ENCODE data around the gene TRRAP. TPM values are rescaled to one million over a fixed set of nuclear protein-coding genes. Genes with fewer than 3 reads are reported as not detected.

Gene TRRAP
- total RNA-seq, 1 donor from 2014 or later: 30.4 TPM

DNA sequence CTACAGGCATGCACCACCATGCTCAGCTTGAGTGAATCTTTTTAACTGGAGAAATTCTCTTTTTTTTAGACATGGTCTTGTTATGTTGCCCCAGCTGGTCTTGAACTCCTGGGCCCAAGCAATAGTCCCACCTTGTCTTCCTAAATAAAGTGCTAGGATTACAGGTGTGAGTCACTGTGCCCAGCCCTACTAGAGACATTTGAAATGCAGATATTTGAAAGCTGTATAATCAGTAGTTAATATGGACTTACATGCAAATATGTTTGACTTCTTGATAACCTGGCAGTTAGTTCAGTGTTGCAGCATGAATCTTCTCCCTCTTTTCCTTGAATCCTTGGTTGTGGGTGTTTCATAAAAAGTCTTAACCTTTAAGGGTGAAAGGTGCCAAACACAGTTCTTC is 8.7 kb downstream of the TRRAP start:
- no peak overlapping the region for H3K27ac Mint-ChIP-seq (ENCODE audit: unreplicated experiment)
- H3K27me3 Mint-ChIP-seq (ENCODE audit: low read depth): no peaks in the 10 kb centered on the region
- no peaks in the 10 kb centered on the region for H3K9me3 Mint-ChIP-seq (ENCODE audit: low read depth)
- no peak overlapping the region for H3K4me3 Mint-ChIP-seq (ENCODE audit: unreplicated experiment)
- TF ChIP-seq, protein P1, sequence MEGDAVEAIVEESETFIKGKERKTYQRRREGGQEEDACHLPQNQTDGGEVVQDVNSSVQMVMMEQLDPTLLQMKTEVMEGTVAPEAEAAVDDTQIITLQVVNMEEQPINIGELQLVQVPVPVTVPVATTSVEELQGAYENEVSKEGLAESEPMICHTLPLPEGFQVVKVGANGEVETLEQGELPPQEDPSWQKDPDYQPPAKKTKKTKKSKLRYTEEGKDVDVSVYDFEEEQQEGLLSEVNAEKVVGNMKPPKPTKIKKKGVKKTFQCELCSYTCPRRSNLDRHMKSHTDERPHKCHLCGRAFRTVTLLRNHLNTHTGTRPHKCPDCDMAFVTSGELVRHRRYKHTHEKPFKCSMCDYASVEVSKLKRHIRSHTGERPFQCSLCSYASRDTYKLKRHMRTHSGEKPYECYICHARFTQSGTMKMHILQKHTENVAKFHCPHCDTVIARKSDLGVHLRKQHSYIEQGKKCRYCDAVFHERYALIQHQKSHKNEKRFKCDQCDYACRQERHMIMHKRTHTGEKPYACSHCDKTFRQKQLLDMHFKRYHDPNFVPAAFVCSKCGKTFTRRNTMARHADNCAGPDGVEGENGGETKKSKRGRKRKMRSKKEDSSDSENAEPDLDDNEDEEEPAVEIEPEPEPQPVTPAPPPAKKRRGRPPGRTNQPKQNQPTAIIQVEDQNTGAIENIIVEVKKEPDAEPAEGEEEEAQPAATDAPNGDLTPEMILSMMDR (IDR thresholded peaks at IDR 0.05): no peak
- H3K4me1 Mint-ChIP-seq (ENCODE audit: low read depth): no peaks in the 10 kb centered on the region
- DNase-seq (ENCODE audit: low spot score): no peak
- H3K36me3 Mint-ChIP-seq (ENCODE audit: low read depth): peaks cover 17% of the 10 kb centered on the region

DNA sequence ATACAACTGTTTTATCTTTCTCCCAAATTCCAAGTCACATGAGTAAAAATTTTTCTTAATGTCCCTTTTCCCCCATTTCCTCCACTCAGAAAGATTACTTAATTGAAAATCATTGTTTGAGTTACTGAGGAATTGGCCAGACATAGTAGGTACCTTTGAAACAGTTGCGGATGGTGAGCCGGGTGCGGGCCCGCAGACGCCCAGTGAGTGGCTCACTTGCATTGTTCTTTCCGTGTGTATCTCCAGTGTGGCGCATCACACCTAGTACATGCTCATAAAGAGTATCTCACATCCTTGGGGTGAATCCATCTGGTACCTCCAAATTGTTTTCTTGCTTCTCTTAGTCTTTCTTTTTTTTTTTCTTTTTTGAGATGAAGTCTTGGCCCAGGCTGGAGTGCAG is 14.3 kb downstream of the TRRAP start:
- no peak for DNase-seq (ENCODE audit: low spot score)
- no peaks in the 10 kb centered on the region for H3K4me1 Mint-ChIP-seq (ENCODE audit: low read depth)
- H3K27ac Mint-ChIP-seq (ENCODE audit: unreplicated experiment): no peak overlapping the region
- H3K4me3 Mint-ChIP-seq (ENCODE audit: unreplicated experiment): no peak overlapping the region
- no peaks in the 10 kb centered on the region for H3K9me3 Mint-ChIP-seq (ENCODE audit: low read depth)
- peaks cover 33% of the 10 kb centered on the region for H3K36me3 Mint-ChIP-seq (ENCODE audit: low read depth)
- no peaks in the 10 kb centered on the region for H3K27me3 Mint-ChIP-seq (ENCODE audit: low read depth)
- TF ChIP-seq, protein P1 (IDR thresholded peaks at IDR 0.05): no peak

DNA sequence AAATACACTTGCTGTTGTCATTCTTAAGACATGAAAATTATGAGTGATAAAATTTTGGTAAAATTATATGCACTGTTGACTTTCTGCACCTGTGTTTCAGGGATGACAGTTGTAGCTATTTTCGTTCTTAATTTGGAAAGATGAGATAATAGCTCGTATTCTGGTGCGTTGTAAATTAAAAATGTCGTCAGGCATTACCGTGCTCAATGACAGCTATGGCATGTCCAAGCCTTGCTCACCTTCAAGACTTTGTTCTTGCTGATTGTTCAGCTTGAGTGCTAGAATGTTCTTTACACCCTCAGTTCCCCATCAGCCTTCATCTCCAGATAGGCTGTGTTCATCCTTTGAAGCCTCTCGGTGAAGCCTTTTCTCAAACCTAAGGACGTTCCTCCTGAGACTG is 21.5 kb downstream of the TRRAP start:
- TF ChIP-seq, protein P1 (IDR thresholded peaks at IDR 0.05): no peak
- DNase-seq (ENCODE audit: low spot score): no peak
- Mint-ChIP-seq H3K36me3 (ENCODE audit: low read depth) (peaks cover 57% of the 10 kb centered on the region), H3K27me3 (ENCODE audit: low read depth) (no peaks in the 10 kb centered on the region), H3K4me3 (ENCODE audit: unreplicated experiment) (no peak overlapping the region), H3K4me1 (ENCODE audit: low read depth) (no peaks in the 10 kb centered on the region), H3K27ac (ENCODE audit: unreplicated experiment) (no peak overlapping the region), H3K9me3 (ENCODE audit: low read depth) (no peaks in the 10 kb centered on the region)

DNA sequence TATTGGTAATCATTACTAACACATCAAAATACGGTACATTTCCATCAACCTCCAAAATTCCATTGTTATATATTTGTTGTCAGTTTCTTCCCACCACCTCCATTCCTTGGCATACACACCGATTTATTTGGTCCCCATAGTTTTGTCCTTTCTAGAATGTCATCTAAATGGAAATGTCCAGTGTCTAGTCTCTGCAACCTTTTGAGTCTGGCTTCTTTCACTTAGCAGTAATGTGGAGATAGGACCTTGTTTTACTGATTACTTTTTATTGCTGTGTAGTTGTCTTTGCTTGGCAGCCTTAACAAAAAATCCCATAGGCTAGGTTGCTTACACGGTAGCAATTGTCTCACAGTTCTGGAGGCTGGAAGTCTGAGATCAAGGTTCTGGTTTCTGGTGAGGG is 22.5 kb downstream of the TRRAP start:
- no peak for DNase-seq (ENCODE audit: low spot score)
- Mint-ChIP-seq H3K27me3 (ENCODE audit: low read depth) (no peaks in the 10 kb centered on the region), H3K4me1 (ENCODE audit: low read depth) (no peaks in the 10 kb centered on the region), H3K9me3 (ENCODE audit: low read depth) (no peaks in the 10 kb centered on the region), H3K36me3 (ENCODE audit: low read depth) (peaks cover 62% of the 10 kb centered on the region), H3K4me3 (ENCODE audit: unreplicated experiment) (no peak overlapping the region), H3K27ac (ENCODE audit: unreplicated experiment) (no peak overlapping the region)
- TF ChIP-seq, protein P1 (IDR thresholded peaks at IDR 0.05): no peak

DNA sequence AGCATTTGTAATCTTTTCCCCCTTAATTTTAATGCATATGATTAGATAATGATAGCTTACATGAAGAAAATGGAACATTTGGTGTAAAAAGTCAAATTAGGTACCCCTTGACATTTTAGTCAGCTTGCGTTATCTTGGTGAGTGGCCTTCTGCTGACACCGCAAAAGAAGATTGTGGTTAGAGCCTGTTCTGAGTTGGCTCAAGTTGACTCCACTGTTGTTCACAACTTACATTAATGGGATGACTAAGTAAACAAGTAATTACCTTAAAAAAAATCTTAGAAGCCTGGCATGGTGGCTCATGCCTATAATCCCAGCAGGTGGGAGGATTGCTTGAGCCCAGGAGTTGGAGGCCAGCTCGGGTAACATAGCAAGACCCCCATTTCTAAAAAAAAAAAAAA is 24.2 kb downstream of the TRRAP start:
- Mint-ChIP-seq H3K4me1 (ENCODE audit: low read depth) (no peaks in the 10 kb centered on the region), H3K9me3 (ENCODE audit: low read depth) (no peaks in the 10 kb centered on the region), H3K27me3 (ENCODE audit: low read depth) (no peaks in the 10 kb centered on the region), H3K36me3 (ENCODE audit: low read depth) (peaks cover 59% of the 10 kb centered on the region), H3K4me3 (ENCODE audit: unreplicated experiment) (no peak overlapping the region), H3K27ac (ENCODE audit: unreplicated experiment) (no peak overlapping the region)
- TF ChIP-seq, protein P1 (IDR thresholded peaks at IDR 0.05): no peak
- DNase-seq (ENCODE audit: low spot score): no peak

Data from chondrocyte (in vitro differentiated cells).